Neuronal stem cell (in vitro differentiated cells): ENCODE measurements around the gene MIB2.
"Not testable (repeated sequence)": the region's sequence is repeated elsewhere in the genome, so short reads cannot be mapped to it uniquely, and the experiment has no call there.

Experiments
- DNase-seq: peaks from one replicate; pipeline ENCODE4 v3.0.0-alpha.2; 2013; ENCODE audit warnings: low spot score
- H2AFZ ChIP-seq: one replicate; pipeline ENCODE4 v1.6.1; 2013; ENCODE audit warnings: mild to moderate bottlenecking, low read length, inconsistent platforms
- H2AK5ac ChIP-seq: 2 replicates; pipeline ENCODE4 v1.6.1; 2013; ENCODE audit warnings: low read depth, mild to moderate bottlenecking, inconsistent platforms, low read length, moderate library complexity, mixed read lengths
- H2BK120ac ChIP-seq: 2 replicates; pipeline ENCODE4 v1.6.1; 2013; ENCODE audit warnings: low read depth, mild to moderate bottlenecking, inconsistent platforms, low read length, moderate library complexity, mixed read lengths
- H2BK12ac ChIP-seq: one replicate; pipeline ENCODE4 v1.6.1; 2013; ENCODE audit warnings: low read length, inconsistent platforms
- H2BK15ac ChIP-seq: 2 replicates; pipeline ENCODE4 v1.6.1; 2013; ENCODE audit warnings: mild to moderate bottlenecking, low read length, inconsistent platforms, mixed read lengths
- H2BK5ac ChIP-seq: one replicate; pipeline ENCODE4 v1.6.1; 2013; ENCODE audit warnings: inconsistent platforms, mild to moderate bottlenecking, low read length, moderate library complexity
- H3K14ac ChIP-seq: one replicate; pipeline ENCODE4 v1.6.1; 2013; ENCODE audit warnings: low read length, inconsistent platforms
- H3K18ac ChIP-seq: 2 replicates; pipeline ENCODE4 v1.6.1; 2013; ENCODE audit warnings: low read length, inconsistent platforms
- H3K23ac ChIP-seq: 2 replicates; pipeline ENCODE4 v1.6.1; 2013; ENCODE audit warnings: low read depth, mild to moderate bottlenecking, mixed read lengths, low read length, inconsistent platforms; ENCODE audit not compliant: poor library complexity
- H3K27ac ChIP-seq: replicated peaks from 3 replicates; pipeline ENCODE4 v1.5.1; 2013; ENCODE audit warnings: low read length, inconsistent platforms
- H3K27me3 ChIP-seq, 3 experiments: 2 replicates each; pipeline ENCODE4 v1.6.1; 2013; ENCODE audit warnings: low read length in 3 of 3, mild to moderate bottlenecking in 2 of 3, inconsistent platforms in 1 of 3, low read depth in 1 of 3, mixed read lengths in 1 of 3, moderate library complexity in 1 of 3; ENCODE audit not compliant: control insufficient read depth in 3 of 3, insufficient read depth in 3 of 3
- H3K36me3 ChIP-seq, 2 donors: replicated peaks in 1 of 2; 2 replicates each; pipeline ENCODE4 v1.6.1; 2013; ENCODE audit warnings: low read length in 2 of 2; ENCODE audit not compliant: control insufficient read depth in 2 of 2, insufficient read depth in 2 of 2
- H3K4ac ChIP-seq: 2 replicates; pipeline ENCODE4 v1.6.1; 2013; ENCODE audit warnings: inconsistent platforms, mild to moderate bottlenecking, low read length, moderate library complexity
- H3K4me1 ChIP-seq, 2 donors: 1 replicate in 1 of 2; 2 replicates in 1 of 2; pipeline ENCODE4 v1.6.1; 2013; ENCODE audit warnings: low read length in 2 of 2, low read depth in 1 of 2; ENCODE audit not compliant: control insufficient read depth in 2 of 2, insufficient read depth in 1 of 2
- H3K4me2 ChIP-seq: one replicate; pipeline ENCODE4 v1.6.1; 2013; ENCODE audit warnings: mild to moderate bottlenecking, low read length, inconsistent platforms; ENCODE audit not compliant: insufficient read depth, poor library complexity, severe bottlenecking
- H3K4me3 ChIP-seq, 2 donors: 2 replicates each; pipeline ENCODE4 v1.5.1; 2013; ENCODE audit warnings: low read length in 2 of 2, mild to moderate bottlenecking in 2 of 2, inconsistent platforms in 1 of 2, moderate library complexity in 1 of 2
- H3K79me1 ChIP-seq: one replicate; pipeline ENCODE4 v1.6.1; 2013; ENCODE audit warnings: low read depth, mild to moderate bottlenecking, inconsistent platforms, low read length, moderate library complexity
- H3K9ac ChIP-seq: one replicate; pipeline ENCODE4 v1.6.1; 2013; ENCODE audit warnings: mild to moderate bottlenecking, low read depth, low read length, inconsistent platforms; ENCODE audit not compliant: poor library complexity
- H3K9me3 ChIP-seq, 2 donors: replicated peaks in 1 of 2; 2 replicates each; pipeline versions ENCODE3 to v1.6.1; 2013; ENCODE audit warnings: low read length in 2 of 2, mild to moderate bottlenecking in 2 of 2, inconsistent platforms in 1 of 2, low read depth in 1 of 2, mixed read lengths in 1 of 2, moderate library complexity in 1 of 2; ENCODE audit not compliant: control insufficient read depth in 2 of 2, insufficient read depth in 1 of 2
- H4K8ac ChIP-seq: one replicate; pipeline ENCODE4 v1.6.1; 2013; ENCODE audit warnings: low read depth, mild to moderate bottlenecking, inconsistent platforms, low read length, moderate library complexity
- H4K91ac ChIP-seq: one replicate; pipeline ENCODE4 v1.6.1; 2013; ENCODE audit warnings: low read length, low read depth, mild to moderate bottlenecking, inconsistent platforms; ENCODE audit not compliant: poor library complexity
- WGBS, 2 donors: extraction: QIAGEN DNeasy Blood & Tissue Kit; methylation state at CpG; one replicate each; pipeline ENCODE4 v1.1.7; 2013; ENCODE audit warnings: missing lambda C conversion rate in 2 of 2, mixed read lengths in 1 of 2; ENCODE audit not compliant: insufficient read length in 2 of 2, insufficient replicate concordance in 1 of 2; ENCODE audit errors: extremely low coverage in 2 of 2; 5-methylcytosine and 5-hydroxymethylcytosine counted together

MIB2 gene

GRCh38 chr1:1664318-1664717 is 49.0 kb downstream of the MIB2 start:
- not testable (repeated sequence) for H2BK15ac ChIP-seq, H2BK120ac ChIP-seq, H2BK12ac ChIP-seq, H3K9me3 ChIP-seq, H2BK5ac ChIP-seq, H4K8ac ChIP-seq, H2AK5ac ChIP-seq, H3K9ac ChIP-seq, H3K4me3 ChIP-seq, H3K23ac ChIP-seq, H3K4ac ChIP-seq, DNase-seq, H3K14ac ChIP-seq, H3K4me2 ChIP-seq, H2AFZ ChIP-seq, H3K79me1 ChIP-seq, H3K27me3 ChIP-seq, H4K91ac ChIP-seq, H3K4me1 ChIP-seq, H3K18ac ChIP-seq, H3K27ac ChIP-seq
- H3K36me3 ChIP-seq, result peaks cover 21 to 45% of the 10 kb centered on the region in 2 donors
- WGBS, 2 donors, result no CpG with 5 or more reads among the region's 11 CpGs

- Histone ChIP-seq H3K9me3 (no peaks in the 10 kb centered on the region), H3K4me1 (no peaks in the 10 kb centered on the region), H3K9ac (no peak overlapping the region), H3K4ac (no peak overlapping the region), H3K27ac (no peak overlapping the region), H3K18ac (no peak overlapping the region), H2AFZ (no peak overlapping the region), H3K36me3 (peaks cover 24 to 53% of the 10 kb centered on the region in 2 donors), H2BK15ac (no peak overlapping the region), H4K91ac (no peak overlapping the region), H2BK5ac (peak overlapping the region; percentile 75), H2BK12ac (no peak overlapping the region), H3K79me1 (peaks cover 8% of the 10 kb centered on the region), H3K4me2 (no peak overlapping the region), H3K14ac (no peak overlapping the region), H3K4me3 (no peak overlapping the region), H2BK120ac (no peak overlapping the region), H2AK5ac (no peak overlapping the region), H3K27me3 (no peaks in the 10 kb centered on the region), H3K23ac (peak overlapping the region; percentile 43), H4K8ac (peak overlapping the region; percentile 43)
- no peak for DNase-seq
- no CpG with 5 or more reads among the region's 27 CpGs for WGBS, 2 donors
These were observed 49.9 kb downstream of the MIB2 start for GRCh38 chr1:1664941-1665814.

DNA sequence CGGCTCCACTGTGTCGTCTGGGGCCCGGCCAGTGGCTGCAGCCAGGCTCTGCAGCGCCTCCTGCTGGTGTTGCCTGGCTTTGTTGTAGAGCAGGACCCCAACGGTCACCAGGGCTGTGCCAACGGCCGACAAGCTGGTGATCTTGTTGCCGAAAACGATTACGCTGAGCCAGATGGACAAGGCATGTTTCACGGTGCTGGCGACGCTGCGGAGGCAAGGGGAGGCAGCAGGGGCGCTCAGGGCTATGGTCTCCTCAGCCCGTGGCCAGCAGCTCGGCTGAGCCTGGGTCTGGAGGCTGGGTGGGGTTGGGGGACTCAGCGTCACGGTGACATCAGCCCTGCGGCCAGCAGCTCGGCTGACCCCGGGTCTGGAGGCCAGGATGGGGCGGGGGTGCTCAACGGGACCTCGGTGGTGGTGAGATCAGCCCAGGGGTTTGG is 50.5 kb downstream of the MIB2 start:
- peak overlapping the region; percentile 43 for H3K23ac ChIP-seq
- H3K4me1 ChIP-seq, result no peaks in the 10 kb centered on the region
- H2AFZ ChIP-seq, result no peak overlapping the region
- H3K18ac ChIP-seq, result peak overlapping the region; percentile 48
- H3K4ac ChIP-seq, result no peak overlapping the region
- H3K9me3 ChIP-seq, result no peaks in the 10 kb centered on the region
- peaks cover 24 to 57% of the 10 kb centered on the region in 2 donors for H3K36me3 ChIP-seq
- no peak overlapping the region for H3K27ac ChIP-seq
- no peak overlapping the region for H3K4me2 ChIP-seq
- H4K91ac ChIP-seq, result no peak overlapping the region
- H2BK12ac ChIP-seq, result no peak overlapping the region
- H3K14ac ChIP-seq, result no peak overlapping the region
- no peak overlapping the region for H3K4me3 ChIP-seq
- no peak overlapping the region for H2BK120ac ChIP-seq
- H3K27me3 ChIP-seq, result no peaks in the 10 kb centered on the region
- H2BK5ac ChIP-seq, result peak overlapping the region; percentile 75
- no peak overlapping the region for H3K9ac ChIP-seq
- no peak overlapping the region for H2BK15ac ChIP-seq
- H2AK5ac ChIP-seq, result no peak overlapping the region
- peaks cover 8% of the 10 kb centered on the region for H3K79me1 ChIP-seq
- peak overlapping the region; percentile 65 for H4K8ac ChIP-seq
- DNase-seq, result peak; percentile 11
- WGBS, 2 donors, result no CpG with 5 or more reads among the region's 25 CpGs

DNA sequence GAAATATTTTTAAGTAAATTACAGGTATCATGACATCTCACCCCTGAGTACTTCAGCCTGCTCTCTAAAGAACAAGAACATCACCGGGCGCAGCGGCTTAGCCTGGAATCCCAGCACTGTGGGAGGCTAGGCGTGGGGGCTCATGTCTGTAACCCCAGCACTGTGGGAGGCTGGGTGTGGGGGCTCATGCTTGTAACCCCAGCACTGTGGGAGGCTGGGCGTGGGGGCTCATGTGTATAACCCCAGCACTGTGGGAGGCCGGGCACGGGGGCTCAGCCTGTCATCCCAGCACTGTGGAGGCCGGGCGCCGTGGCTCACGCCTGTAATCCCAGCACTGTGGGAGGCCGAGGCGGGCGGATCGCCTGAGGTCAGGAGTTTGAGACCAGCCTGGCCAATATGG is 51.2 kb downstream of the MIB2 start:
- H3K23ac ChIP-seq, result no peak overlapping the region
- no peak overlapping the region for H2BK15ac ChIP-seq
- H3K36me3 ChIP-seq, result peaks cover 30 to 64% of the 10 kb centered on the region in 2 donors
- H3K9me3 ChIP-seq, result no peaks in the 10 kb centered on the region
- no peak overlapping the region for H3K4me3 ChIP-seq
- H3K4me2 ChIP-seq, result no peak overlapping the region
- H3K4me1 ChIP-seq, result no peaks in the 10 kb centered on the region
- DNase-seq, result no peak
- no peak overlapping the region for H3K18ac ChIP-seq
- H3K4ac ChIP-seq, result no peak overlapping the region
- no peak overlapping the region for H4K91ac ChIP-seq
- H2AK5ac ChIP-seq, result no peak overlapping the region
- H2BK120ac ChIP-seq, result no peak overlapping the region
- H3K27ac ChIP-seq, result no peak overlapping the region
- H3K79me1 ChIP-seq, result peaks cover 8% of the 10 kb centered on the region
- H3K9ac ChIP-seq, result no peak overlapping the region
- peak overlapping the region; percentile 10 for H2BK12ac ChIP-seq
- no peaks in the 10 kb centered on the region for H3K27me3 ChIP-seq
- WGBS, 2 donors, result no CpG with 5 or more reads among the region's 15 CpGs
- H2AFZ ChIP-seq, result no peak overlapping the region
- H3K14ac ChIP-seq, result no peak overlapping the region
- no peak overlapping the region for H4K8ac ChIP-seq
- no peak overlapping the region for H2BK5ac ChIP-seq
